ENCODE data around the gene HDAC11. TPM values are rescaled to one million over a fixed set of nuclear protein-coding genes. Genes with fewer than 3 reads are reported as not detected.
A peak's percentile ranks its signal among the peaks of the same experiment; 100 is the strongest.
"Not testable (repeated sequence)": the region's sequence is repeated elsewhere in the genome, so short reads cannot be mapped to it uniquely, and the experiment has no call there.

The HDAC11 gene
- total and polyA plus RNA-seq, 2 of the 4 experiments (the other 2 are of a cell fraction): 9.1 to 11.4 TPM

GRCh38 chr3:13484851-13485590 is 4.9 kb downstream of the HDAC11 start:
- no peak overlapping the region for H2BK5ac ChIP-seq (ENCODE audit: low read depth, low read length, poor library complexity, severe bottlenecking)
- H3K9ac ChIP-seq (ENCODE audit: low read depth, low read length): no peak overlapping the region
- H3K36me3 ChIP-seq (ENCODE audit: control insufficient read depth, insufficient read depth, low read length): peaks cover 1% of the 10 kb centered on the region; the same call in 1 of the 2 replicates
- ChIA-PET CTCF (interaction anchor here (0.7 to 1.6 kb wide), 3 partner anchors 9 to 170 kb away, joined by 3 to 10 read pairs (median 5); no protein-coding TSS in a partner anchor), POLR2A (ENCODE audit: unreplicated experiment) (no interaction called here)
- no peak overlapping the region for H4K5ac ChIP-seq (ENCODE audit: low read depth, low read length)
- H3K23ac ChIP-seq (ENCODE audit: low read depth, low read length): no peak overlapping the region
- in situ Hi-C loops (cut with MboI; ENCODE audit: low sequenced_read_pairs) (loop anchor here (25.0 kb wide), 2 partner anchors 402 to 627 kb away; partner anchors contain the start of genes CHCHD4 and WNT7A), dilution Hi-C loops (cut with HindIII; ENCODE audit: low sequenced_read_pairs, unreplicated experiment) (no loop called here), intact Hi-C loops (cut with micrococcal nuclease) (no loop called here)
- H2BK15ac ChIP-seq (ENCODE audit: low read depth, low read length): no peak overlapping the region
- H4K20me1 ChIP-seq (ENCODE audit: insufficient read depth, low read length): no peaks in the 10 kb centered on the region
- no peak overlapping the region for H3K56ac ChIP-seq (ENCODE audit: extremely low read depth, insufficient read depth, low read length)
- BruUV-seq (replicated peaks): no TSS peak
- H2BK120ac ChIP-seq (ENCODE audit: low read depth, low read length): no peak overlapping the region
- peaks cover 8% of the 10 kb centered on the region for H3K9me1 ChIP-seq (ENCODE audit: insufficient read depth, low read length)
- 60% methylated on average over 1 of the region's 7 CpGs; no CpG with 5 or more reads in 1 of the 2 experiments for WGBS, 2 experiments (ENCODE audit: extremely low coverage in 2 of 2, insufficient read length in 1 of 2)
- no peak overlapping the region for H3K27ac ChIP-seq (ENCODE audit: insufficient read depth, low read length)
- no peaks in the 10 kb centered on the region for H3K27me3 ChIP-seq (ENCODE audit: control insufficient read depth, insufficient read depth, low read length)
- no peak overlapping the region for H3K4me3 ChIP-seq (ENCODE audit: insufficient read depth, low read depth, low read length)
- no peak overlapping the region for H3K4me2 ChIP-seq (ENCODE audit: low read depth, low read length)
- H4K91ac ChIP-seq (ENCODE audit: insufficient read depth, low read depth, low read length): no peak overlapping the region
- H3K14ac ChIP-seq (replicated peaks; ENCODE audit: low read depth, low read length): no peak overlapping the region
- H3K4ac ChIP-seq (ENCODE audit: low read depth, low read length): no peak overlapping the region
- TF ChIP-seq MAZ (IDR thresholded peaks at IDR 0.05; ENCODE audit: borderline replicate concordance, low read depth, low read length): no peak
- no peak for TF ChIP-seq NFE2L2 (IDR thresholded peaks at IDR 0.05; ENCODE audit: low read depth, low read length)
- no peak for TF ChIP-seq RCOR1 (IDR thresholded peaks at IDR 0.05; ENCODE audit: insufficient replicate concordance, low read length)
- H2AK9ac ChIP-seq (replicated peaks; ENCODE audit: low read depth, low read length, poor library complexity): peak overlapping the region; percentile 34
- H3K9me3 ChIP-seq (ENCODE audit: control insufficient read depth, insufficient read depth, low read length): no peaks in the 10 kb centered on the region
- H3K4me1 ChIP-seq (ENCODE audit: control insufficient read depth, insufficient read depth, low read length): peaks cover 12% of the 10 kb centered on the region; the same call in 1 of the 2 replicates
- H4K8ac ChIP-seq (ENCODE audit: low read depth in 2 of 2, low read length in 2 of 2): no peak overlapping the region
- H2AFZ ChIP-seq (replicated peaks; ENCODE audit: low read length, poor library complexity): no peak overlapping the region
- H3K79me1 ChIP-seq (ENCODE audit: low read depth in 1 of 2, low read length in 2 of 2): peaks cover 0 to 7% of the 10 kb centered on the region in 2 experiments; a peak in 2 of 4 replicates
- DNase-seq: peak; percentile 33
- ATAC-seq (ENCODE audit: low read depth): peak; percentile 33
- H2AK5ac ChIP-seq (ENCODE audit: low read depth, low read length): no peak overlapping the region
- H2BK20ac ChIP-seq (ENCODE audit: low read depth, low read length): no peak overlapping the region
- H3K18ac ChIP-seq (ENCODE audit: low read depth, low read length): no peak overlapping the region

- H2AFZ ChIP-seq (replicated peaks; ENCODE audit: low read length, poor library complexity); H3K23ac ChIP-seq (ENCODE audit: low read depth, low read length); POLR2A ChIA-PET (ENCODE audit: unreplicated experiment); ATAC-seq (ENCODE audit: low read depth); H3K56ac ChIP-seq (ENCODE audit: extremely low read depth, insufficient read depth, low read length); H3K27me3 ChIP-seq (ENCODE audit: control insufficient read depth, insufficient read depth, low read length); H3K4me1 ChIP-seq (ENCODE audit: control insufficient read depth, insufficient read depth, low read length); H3K4ac ChIP-seq (ENCODE audit: low read depth, low read length); H4K8ac ChIP-seq (ENCODE audit: low read depth in 2 of 2, low read length in 2 of 2); H2BK5ac ChIP-seq (ENCODE audit: low read depth, low read length, poor library complexity, severe bottlenecking); H2BK15ac ChIP-seq (ENCODE audit: low read depth, low read length); intact Hi-C loops (cut with micrococcal nuclease); H3K4me2 ChIP-seq (ENCODE audit: low read depth, low read length); H4K91ac ChIP-seq (ENCODE audit: insufficient read depth, low read depth, low read length); H2AK9ac ChIP-seq (replicated peaks; ENCODE audit: low read depth, low read length, poor library complexity); BruUV-seq (replicated peaks); H3K79me1 ChIP-seq (ENCODE audit: low read depth in 1 of 2, low read length in 2 of 2); dilution Hi-C loops (cut with HindIII; ENCODE audit: low sequenced_read_pairs, unreplicated experiment); H2BK120ac ChIP-seq (ENCODE audit: low read depth, low read length); H3K36me3 ChIP-seq (ENCODE audit: control insufficient read depth, insufficient read depth, low read length); H3K9me1 ChIP-seq (ENCODE audit: insufficient read depth, low read length); H2BK20ac ChIP-seq (ENCODE audit: low read depth, low read length); H3K9ac ChIP-seq (ENCODE audit: low read depth, low read length); H4K20me1 ChIP-seq (ENCODE audit: insufficient read depth, low read length); H4K5ac ChIP-seq (ENCODE audit: low read depth, low read length); H3K4me3 ChIP-seq (ENCODE audit: insufficient read depth, low read depth, low read length); H2AK5ac ChIP-seq (ENCODE audit: low read depth, low read length); H3K14ac ChIP-seq (replicated peaks; ENCODE audit: low read depth, low read length); DNase-seq; H3K27ac ChIP-seq (ENCODE audit: insufficient read depth, low read length); H3K9me3 ChIP-seq (ENCODE audit: control insufficient read depth, insufficient read depth, low read length); H3K18ac ChIP-seq (ENCODE audit: low read depth, low read length): not testable (repeated sequence)
- in situ Hi-C loops (cut with MboI; ENCODE audit: low sequenced_read_pairs): loop anchor here (25.0 kb wide), 2 partner anchors 401 to 626 kb away; partner anchors contain the start of genes CHCHD4 and WNT7A
- CTCF ChIA-PET: interaction anchor here (1.3 to 1.6 kb wide), 2 partner anchors 8 to 11 kb away, joined by 5 to 10 read pairs; no protein-coding TSS in a partner anchor
- WGBS, 2 experiments (ENCODE audit: extremely low coverage in 2 of 2, insufficient read length in 1 of 2): 100% methylated on average over 1 of the region's 9 CpGs; no CpG with 5 or more reads in 1 of the 2 experiments
These were observed 5.8 kb downstream of the HDAC11 start for GRCh38 chr3:13485630-13486562.

Data from IMR-90 (cell line).